ENCODE data around the gene JAML.

- TF ChIP-seq, protein P1, sequence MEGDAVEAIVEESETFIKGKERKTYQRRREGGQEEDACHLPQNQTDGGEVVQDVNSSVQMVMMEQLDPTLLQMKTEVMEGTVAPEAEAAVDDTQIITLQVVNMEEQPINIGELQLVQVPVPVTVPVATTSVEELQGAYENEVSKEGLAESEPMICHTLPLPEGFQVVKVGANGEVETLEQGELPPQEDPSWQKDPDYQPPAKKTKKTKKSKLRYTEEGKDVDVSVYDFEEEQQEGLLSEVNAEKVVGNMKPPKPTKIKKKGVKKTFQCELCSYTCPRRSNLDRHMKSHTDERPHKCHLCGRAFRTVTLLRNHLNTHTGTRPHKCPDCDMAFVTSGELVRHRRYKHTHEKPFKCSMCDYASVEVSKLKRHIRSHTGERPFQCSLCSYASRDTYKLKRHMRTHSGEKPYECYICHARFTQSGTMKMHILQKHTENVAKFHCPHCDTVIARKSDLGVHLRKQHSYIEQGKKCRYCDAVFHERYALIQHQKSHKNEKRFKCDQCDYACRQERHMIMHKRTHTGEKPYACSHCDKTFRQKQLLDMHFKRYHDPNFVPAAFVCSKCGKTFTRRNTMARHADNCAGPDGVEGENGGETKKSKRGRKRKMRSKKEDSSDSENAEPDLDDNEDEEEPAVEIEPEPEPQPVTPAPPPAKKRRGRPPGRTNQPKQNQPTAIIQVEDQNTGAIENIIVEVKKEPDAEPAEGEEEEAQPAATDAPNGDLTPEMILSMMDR (IDR thresholded peaks at IDR 0.05) = no peak
- TF ChIP-seq EP300 (IDR thresholded peaks at IDR 0.05) = no peak
Observed at GRCh38 chr11:118233850-118234249, 9.0 kb upstream of the JAML start.

All from sigmoid colon (tissue), 4 donors.